T-helper 1 cell treated with Interleukin-12 subunit alpha and Interleukin-12 subunit beta and Interleukin-4 antibody, amounts not matched to agents 30 ng/mL and 1 ng/mL, for 36 hours (primary cell): ENCODE results near the gene WIZ. TPM values are rescaled to one million over a fixed set of nuclear protein-coding genes. Genes with fewer than 3 reads are reported as not detected.
"Not testable (repeated sequence)": the region's sequence is repeated elsewhere in the genome, so short reads cannot be mapped to it uniquely, and the experiment has no call there.

Experiments
- intact Hi-C: fragments of 100-400 bp; cut with micrococcal nuclease; formaldehyde crosslinking; loops from one replicate; pipeline ENCODE4 v1.15.1; 2024
- total RNA-seq: library from RNA; stranded (reverse); gene quantifications from 2 replicates; pipeline ENCODE4 v1.2.3, GENCODE V29; 2022

The WIZ gene, protein sequence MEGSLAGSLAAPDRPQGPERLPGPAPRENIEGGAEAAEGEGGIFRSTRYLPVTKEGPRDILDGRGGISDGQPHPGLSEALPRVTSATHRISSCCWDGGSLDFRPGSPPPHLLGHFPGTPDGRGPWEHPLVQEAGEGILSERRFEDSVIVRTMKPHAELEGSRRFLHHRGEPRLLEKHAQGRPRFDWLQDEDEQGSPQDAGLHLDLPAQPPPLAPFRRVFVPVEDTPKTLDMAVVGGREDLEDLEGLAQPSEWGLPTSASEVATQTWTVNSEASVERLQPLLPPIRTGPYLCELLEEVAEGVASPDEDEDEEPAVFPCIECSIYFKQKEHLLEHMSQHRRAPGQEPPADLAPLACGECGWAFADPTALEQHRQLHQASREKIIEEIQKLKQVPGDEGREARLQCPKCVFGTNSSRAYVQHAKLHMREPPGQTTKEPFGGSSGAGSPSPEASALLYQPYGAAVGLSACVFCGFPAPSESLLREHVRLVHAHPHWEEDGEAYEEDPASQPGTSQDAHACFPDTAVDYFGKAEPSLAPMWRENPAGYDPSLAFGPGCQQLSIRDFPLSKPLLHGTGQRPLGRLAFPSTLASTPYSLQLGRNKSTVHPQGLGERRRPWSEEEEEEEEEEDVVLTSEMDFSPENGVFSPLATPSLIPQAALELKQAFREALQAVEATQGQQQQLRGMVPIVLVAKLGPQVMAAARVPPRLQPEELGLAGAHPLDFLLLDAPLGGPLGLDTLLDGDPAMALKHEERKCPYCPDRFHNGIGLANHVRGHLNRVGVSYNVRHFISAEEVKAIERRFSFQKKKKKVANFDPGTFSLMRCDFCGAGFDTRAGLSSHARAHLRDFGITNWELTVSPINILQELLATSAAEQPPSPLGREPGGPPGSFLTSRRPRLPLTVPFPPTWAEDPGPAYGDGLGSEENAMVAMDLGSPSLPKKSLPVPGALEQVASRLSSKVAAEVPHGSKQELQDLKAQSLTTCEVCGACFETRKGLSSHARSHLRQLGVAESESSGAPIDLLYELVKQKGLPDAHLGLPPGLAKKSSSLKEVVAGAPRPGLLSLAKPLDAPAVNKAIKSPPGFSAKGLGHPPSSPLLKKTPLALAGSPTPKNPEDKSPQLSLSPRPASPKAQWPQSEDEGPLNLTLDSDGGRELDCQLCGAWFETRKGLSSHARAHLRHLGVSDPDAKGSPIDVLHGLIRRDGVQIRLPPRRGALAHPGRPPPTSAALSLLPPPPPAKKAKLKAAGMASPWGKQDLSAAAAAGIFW (N-terminal part only)
- total RNA-seq: 40.7 and 44.8 TPM in 2 replicates

GRCh38 chr19:15449620-15450527, at the start of gene WIZ:
Gene WIZ, minus strand, starts transcription at chr19:15449956. Its CDS starts 1,649 bp downstream, at chr19:15448307.
- intact Hi-C loops: loop anchor here (1.0 kb wide), 3 partner anchors 13 to 31 kb away; no protein-coding TSS in a partner anchor

GRCh38 chr19:15498910-15499309, 49.2 kb upstream of the WIZ start:
- intact Hi-C loops: no loop called here

DNA sequence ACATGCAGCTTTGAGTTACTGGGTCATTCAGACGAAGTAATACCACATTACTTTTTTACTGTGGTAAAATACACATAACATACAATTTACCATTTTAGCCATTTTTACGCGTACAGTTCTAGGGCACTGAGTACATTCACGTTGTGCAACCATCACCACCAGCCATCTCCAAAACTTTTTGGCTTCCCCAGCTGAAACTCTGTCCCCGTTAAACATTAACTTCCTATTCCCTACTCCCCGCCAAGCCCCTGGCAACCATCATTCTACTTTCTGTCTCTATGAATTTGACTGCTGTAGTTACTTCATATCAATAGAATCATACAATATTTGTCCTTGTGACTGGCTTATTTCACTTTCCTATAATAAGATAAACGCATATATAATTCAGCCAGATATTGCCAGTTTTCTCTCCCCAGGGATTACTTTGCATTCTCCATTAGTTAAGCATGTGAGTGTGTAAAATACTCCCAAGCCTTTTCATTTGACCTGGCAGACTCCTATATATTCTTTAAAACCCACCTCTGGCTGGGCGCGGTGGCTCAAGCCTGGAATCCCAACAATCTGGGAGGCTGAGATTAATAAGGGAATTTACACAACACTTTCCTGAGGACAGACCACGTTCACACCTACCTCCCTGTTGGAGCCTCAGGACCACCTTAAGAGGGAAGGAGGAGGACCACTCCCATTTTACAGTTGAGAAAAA, 48.6 kb upstream of the WIZ start:
- intact Hi-C loops: no loop called here

GRCh38 chr19:15495151-15495550, 45.4 kb upstream of the WIZ start:
- intact Hi-C loops: no loop called here

DNA sequence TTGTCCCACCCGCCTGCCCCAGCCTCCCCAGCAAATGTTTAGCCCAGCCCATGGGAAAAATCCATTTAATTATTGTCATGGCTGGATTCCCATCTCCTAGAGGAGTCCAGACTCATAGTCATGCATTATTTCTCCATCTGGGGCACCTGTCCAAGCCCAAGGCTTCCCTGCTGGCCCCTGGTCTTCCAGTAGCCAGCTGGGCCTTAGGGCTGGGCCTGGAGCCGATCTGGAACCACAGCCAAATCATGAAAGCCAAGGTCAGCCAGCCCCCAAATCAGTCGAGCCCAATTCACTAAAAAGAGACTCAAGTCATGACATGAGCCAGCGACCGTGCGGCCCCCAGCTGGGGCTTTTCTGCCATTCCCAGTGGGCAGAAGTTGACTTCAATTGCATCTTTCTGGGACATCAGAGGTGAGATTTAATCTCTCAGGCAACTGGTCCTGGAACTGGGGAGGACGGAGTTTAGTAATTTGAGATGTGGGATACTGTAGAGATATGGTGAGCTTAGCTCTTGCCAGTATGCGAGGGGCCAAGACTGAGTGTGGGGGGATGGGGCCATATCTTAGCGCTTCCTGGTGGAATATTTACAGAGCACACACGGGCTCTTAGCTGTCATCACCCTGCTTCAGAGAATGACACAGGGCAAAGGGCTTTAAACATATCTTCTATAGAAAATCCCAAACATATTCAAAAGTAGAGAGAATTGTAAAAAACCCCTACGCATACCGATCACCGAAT, 38.9 kb upstream of the WIZ start:
- intact Hi-C loops: no loop called here

DNA sequence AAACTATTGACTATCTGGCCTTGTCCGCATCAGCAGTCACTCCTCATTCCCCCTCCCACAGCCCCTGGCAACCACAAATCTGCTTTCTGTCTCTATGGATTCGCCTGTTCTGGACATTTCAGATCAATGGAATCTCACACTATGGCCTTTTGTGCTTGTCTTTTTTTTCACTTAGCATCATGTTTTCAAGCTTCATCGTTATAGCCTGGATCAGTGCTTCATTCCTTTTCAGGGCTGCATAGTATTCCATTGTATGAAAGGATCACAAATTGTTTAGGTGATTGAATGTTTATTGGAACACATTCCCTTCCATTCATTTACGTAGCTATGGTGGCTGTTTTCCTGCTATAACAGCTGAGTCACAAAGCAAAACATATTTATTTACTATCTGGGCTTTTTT, 37.3 kb upstream of the WIZ start:
- intact Hi-C loops: no loop called here

GRCh38 chr19:15485768-15486167, 36.0 kb upstream of the WIZ start:
- intact Hi-C loops: not testable (repeated sequence)

GRCh38 chr19:15480996-15481395, 31.2 kb upstream of the WIZ start:
- intact Hi-C loops: not testable (repeated sequence)

DNA sequence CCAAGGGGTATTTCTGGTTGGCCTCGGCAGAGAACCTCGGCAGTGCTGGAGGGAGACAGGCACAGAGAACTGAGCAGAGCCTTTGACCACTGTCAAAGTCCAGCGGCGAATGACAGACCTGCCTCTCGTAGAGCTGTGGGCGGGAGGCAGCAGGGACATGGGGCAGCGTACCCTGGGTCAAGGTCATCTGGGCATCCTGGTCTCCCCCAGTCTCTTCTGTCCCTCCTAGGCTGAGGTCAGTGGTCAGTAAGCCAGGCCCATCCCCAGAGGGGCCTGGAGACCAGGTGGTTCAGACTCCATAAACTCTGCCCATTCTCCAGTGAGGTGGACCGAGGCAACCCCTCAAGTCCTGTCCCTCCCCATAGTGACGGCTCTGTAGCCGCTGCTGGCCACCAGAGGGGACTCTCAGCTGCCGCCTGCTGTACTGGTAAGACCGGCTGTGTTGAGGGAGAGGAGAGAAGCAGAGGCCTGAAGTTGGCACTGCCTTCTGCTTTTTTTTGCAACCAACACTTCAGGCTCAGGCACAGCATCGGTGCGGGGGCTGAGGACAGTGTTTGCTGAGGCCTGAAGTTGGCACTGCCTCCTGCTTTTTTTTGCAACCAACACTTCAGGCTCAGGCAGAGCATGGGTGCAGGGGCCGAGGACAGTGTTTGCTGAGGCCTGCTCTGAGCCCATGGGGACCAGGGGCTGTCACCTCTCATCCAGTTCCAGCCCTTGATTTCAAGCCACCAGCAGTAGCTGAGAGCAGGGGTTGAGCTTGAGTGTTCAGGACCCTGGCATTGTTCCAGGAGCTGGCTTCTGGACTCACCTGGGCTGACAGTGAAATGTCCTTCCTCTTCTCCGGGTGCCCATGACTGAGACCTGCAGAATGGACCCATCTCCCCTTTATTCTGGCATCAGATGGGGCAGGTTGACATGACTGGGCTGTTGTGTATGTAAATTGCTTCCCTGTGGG, 29.9 kb upstream of the WIZ start, which contains the start of gene PGLYRP2:
Gene PGLYRP2 (minus strand): TSS at position 111 of the 955 bp plus-strand sequence. CDS start 130 bp downstream, outside the sequence.
- intact Hi-C loops: no loop called here

DNA sequence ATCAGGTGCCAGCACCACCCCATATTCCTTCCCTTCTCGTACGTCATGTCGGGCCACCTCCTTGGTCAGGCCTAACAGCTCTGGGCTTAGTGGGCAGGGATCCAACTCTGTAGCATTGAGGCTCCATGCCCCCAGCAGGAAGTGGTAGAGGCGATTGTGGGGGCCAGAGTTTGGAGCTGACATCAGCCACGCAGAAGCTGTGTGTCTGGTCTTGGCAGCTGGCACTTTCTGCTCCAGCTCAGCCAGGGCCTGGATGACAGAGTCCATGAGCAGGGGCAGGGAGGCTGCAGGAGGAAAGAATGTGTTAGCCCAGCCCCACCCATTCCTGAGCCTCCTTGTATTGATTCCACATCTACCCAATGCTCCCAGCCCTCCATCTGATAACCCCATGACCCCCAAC, 26.6 kb upstream of the WIZ start:
- intact Hi-C loops: no loop called here

DNA sequence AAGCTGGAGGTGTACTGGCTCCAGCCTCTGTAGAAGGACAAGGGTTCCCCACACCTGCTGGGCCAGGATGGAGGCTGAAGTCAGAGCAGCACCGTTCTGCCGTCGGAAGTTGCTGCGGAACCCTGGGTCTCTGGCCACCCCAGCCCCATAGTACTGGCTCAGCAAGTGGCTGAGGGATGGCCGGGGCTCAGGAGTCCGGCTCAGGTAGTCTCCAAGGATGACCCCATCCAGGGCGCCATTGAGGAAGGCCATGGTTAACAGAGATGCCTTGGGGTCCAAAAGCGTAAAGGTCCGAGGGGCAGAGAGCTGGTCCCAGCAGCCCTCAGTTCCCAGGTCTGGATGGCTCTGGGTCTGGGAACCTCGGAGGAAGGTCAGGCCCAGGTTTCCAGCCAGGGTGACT, 25.9 kb upstream of the WIZ start:
- intact Hi-C loops: no loop called here

DNA sequence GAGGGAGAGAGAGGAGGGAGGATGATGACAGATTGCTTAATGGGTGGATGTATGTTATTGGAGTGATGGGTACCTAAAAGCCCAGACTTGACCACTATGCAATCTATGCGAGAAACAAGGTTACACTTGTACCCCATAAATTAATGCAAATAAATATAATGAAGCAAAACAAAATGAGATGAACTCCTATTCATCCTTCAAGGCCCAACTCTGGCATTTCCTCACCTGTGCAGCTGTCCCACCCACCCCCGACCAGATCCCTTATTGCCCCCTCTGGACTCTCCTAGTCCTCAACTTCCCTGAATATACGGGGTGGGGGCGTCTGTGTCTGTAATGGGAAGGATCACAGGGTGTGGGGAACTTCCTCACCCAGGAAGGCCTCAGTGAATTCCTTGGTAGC, 25.4 kb upstream of the WIZ start:
- intact Hi-C loops: no loop called here

DNA sequence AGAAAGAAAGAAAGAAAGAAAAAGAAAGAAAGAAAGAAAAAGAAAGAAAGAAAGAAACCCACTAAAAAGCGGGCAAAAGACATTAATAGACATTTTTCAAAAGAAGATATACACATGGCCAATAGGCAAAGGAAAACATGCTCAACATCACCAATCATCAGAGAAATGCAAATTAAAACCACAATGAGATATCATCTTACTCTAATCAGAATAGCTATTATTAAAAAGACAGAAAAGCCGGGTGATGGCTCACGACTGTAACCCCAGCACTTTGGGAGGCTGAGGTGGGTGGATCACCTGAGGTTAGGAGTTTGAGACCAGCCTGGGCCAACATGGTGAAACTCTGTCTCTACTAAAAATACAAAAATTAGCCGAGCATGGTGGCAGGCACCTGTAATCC, 24.1 kb upstream of the WIZ start:
- intact Hi-C loops: not testable (repeated sequence)

GRCh38 chr19:15471639-15472101, 21.9 kb upstream of the WIZ start:
- intact Hi-C loops: no loop called here

DNA sequence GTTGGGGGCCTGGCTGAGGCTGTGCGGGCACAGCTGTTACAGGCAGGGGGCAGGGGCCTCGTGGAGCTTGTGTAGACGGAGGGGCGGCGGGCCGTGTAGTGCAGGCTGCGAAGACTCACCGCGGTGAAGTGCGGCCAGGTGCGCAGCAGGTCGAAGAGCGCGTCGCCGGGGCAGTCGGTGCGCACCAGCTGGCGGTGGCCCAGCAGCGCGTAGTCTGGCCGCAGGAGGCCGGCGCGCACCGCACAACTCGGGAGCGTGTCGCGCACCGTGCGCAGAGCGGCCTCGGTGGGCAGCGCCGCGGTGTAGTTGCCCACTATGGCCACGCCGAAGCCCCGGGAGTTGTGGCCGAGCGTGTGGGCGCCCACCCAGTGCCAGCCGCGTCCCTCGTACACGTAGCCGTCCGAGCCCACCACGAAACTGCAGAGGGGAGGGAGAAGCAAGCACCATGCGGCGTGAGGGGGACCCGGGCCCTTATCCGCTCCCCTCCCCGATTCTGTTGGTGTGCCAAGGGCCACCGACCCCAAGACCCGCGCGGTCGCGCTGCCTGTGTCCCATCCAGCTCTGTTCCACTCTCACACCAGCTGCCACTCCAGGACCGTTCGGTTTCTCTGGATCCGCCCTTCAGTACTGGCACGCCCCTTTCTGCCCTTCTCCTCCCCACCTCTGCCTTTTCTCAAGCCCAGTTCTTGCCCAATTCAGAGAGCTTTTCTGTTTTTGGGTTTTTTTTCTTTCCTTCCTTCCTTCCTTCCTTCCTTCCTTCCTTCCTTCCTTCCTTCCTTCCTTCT, 19.9 kb upstream of the WIZ start:
- intact Hi-C loops: loop anchor here (10.0 kb wide), 2 partner anchors 605 to 645 kb away; partner anchors contain the start of genes RAB8A and TPM4

- intact Hi-C loops: loop anchor here (10.0 kb wide), 2 partner anchors 606 to 646 kb away; partner anchors contain the start of genes RAB8A and TPM4
Observed at GRCh38 chr19:15468675-15469512, 19.1 kb upstream of the WIZ start.
